DMS53 treated with DMSO at 0.1 percent for 48 hours (cell line): ENCODE measurements around the gene NECTIN4.
A peak's percentile ranks its signal among the peaks of the same experiment; 100 is the strongest.
"Not testable (repeated sequence)": the region's sequence is repeated elsewhere in the genome, so short reads cannot be mapped to it uniquely, and the experiment has no call there.

Source experiments
- DNase-seq: peaks from one replicate; lab custom pipeline; 2025; ENCODE audit not compliant: unreplicated experiment; lab: John Stamatoyannopoulos, UW

The NECTIN4 gene

DNA sequence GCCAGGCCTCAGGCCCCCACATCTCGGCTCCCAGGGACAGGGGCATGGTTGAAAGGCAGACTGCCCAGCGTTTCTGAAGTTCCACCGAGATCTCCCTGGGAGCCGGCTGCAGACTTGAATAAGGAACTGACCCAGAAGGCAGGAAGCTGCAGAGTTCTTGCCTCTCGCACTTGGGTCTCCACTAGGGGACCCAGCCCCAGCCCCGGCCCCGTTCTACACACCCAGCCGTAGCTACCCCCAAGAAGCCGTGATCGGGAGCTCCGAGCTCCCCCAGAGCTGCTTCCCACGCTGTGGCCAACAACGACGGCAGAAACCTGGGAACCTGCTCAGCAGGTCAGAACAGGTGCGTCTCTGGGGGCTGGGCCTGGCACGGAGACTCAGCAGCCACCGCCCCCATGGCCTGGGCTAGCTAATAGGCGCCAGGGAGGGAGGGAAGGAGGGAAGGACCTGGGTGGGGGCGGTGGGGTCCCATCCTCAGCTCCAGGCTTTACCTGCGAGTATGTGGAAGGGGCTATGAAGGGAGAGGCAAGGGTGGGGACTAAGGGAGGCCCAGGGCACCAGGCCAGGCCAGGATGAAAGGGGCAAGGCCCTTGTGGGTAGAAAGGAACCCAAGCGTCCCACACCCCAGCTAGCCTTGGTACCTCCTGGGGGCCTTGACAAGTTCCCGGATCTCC, at the start of gene NECTIN4:
Gene NECTIN4 (minus strand): TSS at position 308 of the 674 bp plus-strand sequence. CDS start 262 bp downstream, at position 46.
- DNase-seq: peak; percentile 44

GRCh38 chr1:161138431-161138830, 49.1 kb upstream of the NECTIN4 start:
- no peak for DNase-seq

DNA sequence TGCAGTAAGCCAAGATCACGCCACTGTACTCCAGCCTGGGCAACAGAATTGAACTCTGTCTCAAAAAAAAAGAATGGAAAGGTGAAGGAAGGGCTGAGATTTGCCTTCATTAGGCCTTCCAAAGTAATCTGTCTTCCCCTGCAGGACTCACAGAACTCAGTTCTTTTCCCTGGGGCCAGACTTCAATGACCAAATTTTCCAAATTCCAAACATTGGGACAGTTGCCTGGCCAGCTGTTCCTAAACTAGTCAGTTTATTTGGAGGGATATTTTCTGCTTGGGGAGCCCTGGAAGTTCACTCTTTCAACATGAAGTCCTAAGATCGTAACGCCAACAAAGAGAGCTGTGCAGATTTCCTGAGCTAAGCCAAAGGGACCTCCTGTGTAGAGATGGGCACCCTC, 48.5 kb upstream of the NECTIN4 start:
- no peak for DNase-seq

DNA sequence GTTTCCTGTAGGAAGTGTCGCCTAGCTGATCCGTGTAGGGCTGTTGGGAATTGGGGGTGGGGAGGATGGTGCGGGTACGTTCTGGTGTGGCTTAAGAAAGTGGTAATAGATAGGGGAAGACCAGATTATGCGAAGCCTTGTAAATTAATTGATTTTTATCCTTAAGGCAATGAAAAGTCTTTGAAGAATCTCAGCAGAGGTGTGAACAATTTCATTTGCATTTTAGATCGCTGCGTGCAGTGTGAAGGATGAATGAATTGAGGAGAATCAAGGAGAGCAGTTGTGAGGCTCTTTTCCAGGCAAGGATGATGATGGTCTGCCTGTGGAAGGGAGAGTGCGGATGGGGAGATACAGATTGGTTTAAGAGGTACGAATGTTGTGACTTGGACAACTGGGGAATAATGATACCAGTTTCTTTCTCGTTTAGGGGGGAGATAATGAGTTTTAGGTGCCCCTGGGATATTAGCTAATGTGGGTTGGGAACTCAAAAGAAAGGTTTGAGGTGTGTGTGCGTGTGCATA, 43.9 kb upstream of the NECTIN4 start:
- no peak for DNase-seq

DNA sequence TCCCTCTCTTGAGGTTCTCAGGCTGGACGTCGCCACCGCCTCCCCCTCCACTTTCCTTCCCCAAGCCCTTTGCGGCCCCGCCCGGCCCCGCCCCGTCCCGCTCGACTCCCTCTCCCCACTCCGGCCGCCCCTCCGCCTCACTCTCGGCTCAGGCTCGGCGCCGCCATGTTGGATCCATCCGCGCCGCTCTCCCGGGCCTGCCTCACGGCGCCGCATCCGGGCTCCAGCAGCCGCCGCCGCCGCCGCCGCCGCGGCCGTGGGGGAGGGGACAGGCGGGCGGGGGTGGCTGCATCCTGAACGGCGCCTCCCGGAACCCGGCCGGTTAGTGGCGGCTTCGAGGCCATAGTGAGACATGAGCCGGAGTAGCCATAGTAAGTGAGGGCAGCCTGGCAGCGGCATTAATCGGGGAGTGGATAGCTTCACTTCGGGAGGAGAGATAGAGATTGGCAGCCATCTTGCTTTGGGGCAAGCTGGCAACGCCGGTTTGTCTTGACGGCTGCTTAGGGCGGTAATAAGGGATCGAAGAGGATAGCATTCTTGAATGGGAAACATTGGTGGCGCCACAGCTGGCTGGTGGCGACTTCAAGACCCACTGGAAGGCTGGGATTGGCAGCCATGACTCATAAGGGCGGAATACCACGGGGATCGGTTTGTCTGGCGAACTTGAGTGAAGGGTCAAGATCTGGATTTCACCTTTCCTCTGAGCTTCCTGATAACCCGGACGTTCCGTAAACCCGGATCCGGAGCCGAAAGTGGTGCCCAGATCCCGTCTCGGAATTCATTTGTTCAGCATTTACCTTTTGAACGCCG, 43.3 kb upstream of the NECTIN4 start, which contains the start of gene DEDD:
Gene DEDD (minus strand): TSS at position 258 of the 810 bp plus-strand sequence. CDS start 8,205 bp downstream, outside the sequence.
- DNase-seq: peak; percentile 96

GRCh38 chr1:161131523-161132409, 42.4 kb upstream of the NECTIN4 start:
- no peak for DNase-seq

DNA sequence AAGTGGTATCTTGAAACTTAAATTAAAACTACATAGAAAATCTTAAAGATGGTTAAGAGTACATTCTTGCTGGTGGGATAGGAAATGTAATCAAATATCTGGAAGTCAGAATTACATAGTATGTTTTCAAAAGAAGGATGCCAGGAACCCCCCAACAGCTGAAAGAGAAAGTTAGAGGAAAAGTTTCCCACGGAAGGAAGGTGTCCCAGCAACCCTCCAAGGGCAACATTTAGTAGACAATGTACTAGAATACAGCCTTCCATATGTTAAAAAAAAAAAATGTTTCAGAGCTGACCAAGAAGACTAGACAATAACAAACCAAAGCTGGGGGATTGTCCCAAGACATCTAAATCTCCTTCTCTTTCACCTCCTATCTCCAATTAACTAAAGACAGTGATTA, 40.9 kb upstream of the NECTIN4 start:
- no peak for DNase-seq

GRCh38 chr1:161128591-161129420, 39.4 kb upstream of the NECTIN4 start:
- DNase-seq: no peak

DNA sequence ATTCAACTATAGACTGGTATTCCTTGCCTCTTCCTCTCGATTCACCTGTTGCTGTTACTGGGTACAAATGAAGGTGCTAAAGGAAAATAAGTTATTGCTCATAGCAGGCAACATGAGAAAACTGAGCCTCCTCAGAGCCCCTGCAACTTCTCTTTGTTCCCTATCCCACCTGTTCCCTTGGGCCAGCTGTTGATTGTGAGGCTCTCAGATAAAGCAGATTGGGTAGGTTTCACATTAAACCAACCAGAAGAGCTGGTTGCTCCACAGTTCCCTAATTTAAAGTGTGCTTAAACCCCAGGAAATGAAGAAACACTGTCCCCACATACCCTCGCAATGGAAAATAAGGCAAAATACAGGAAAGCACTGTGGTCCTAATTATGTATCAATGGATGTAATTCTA, 38.3 kb upstream of the NECTIN4 start:
- DNase-seq: no peak

- no peak for DNase-seq
Measured at GRCh38 chr1:161122967-161123366, 33.6 kb upstream of the NECTIN4 start.

DNA sequence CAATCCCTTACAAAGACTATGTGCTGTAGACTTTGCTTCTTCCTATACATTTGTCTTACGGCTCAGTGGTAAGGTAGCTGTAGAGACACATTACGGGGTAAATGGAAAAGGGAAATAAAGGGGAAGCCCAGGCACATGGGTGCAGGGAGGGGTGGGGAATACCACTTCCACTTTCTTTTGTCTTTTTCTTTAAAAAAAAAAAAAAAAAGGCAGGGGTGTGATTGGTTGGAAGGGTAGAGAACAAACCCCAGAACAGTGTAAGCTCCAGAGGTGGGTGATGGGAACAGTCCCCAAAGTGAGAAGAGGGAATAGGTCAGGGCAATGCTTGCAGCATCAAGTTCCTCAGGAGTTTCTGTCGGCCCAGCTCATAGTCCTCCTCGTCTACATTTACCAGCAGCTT, 32.5 kb upstream of the NECTIN4 start:
- DNase-seq: no peak

- no peak for DNase-seq
Measured at GRCh38 chr1:161121042-161121650, 31.8 kb upstream of the NECTIN4 start.

DNA sequence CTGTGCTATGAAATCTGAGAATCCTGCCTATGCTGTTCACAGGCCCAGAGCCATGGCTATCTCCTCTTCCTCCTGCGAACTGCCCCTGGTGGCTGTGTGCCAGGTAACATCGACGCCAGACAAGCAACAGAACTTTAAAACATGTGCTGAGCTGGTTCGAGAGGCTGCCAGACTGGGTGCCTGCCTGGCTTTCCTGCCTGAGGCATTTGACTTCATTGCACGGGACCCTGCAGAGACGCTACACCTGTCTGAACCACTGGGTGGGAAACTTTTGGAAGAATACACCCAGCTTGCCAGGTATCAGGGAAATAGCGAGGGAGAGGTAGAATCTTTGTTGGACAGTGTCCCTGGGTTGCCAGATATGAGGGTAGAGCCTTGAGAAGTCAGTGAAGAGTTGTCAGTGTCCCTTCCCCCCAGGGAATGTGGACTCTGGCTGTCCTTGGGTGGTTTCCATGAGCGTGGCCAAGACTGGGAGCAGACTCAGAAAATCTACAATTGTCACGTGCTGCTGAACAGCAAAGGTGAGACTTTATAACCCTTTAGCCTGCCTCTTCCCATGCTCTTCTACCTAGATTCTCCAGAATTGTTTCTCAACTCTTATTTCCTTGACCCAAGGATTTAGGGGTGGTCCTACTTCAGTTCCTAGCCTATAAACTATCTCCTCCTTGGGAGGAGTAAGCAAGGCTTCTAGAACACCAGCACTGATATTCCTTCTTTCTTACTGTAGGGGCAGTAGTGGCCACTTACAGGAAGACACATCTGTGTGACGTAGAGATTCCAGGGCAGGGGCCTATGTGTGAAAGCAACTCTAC, 29.9 kb upstream of the NECTIN4 start:
- DNase-seq: no peak

- DNase-seq: peak; percentile 46
Measured at GRCh38 chr1:161117759-161118581, 28.6 kb upstream of the NECTIN4 start, which contains the start of the genes NIT1 and PFDN2. Gene NIT1 (plus strand): TSS chr1:161118105. CDS start chr1:161118177, 72 bp downstream. Gene PFDN2 (minus strand): TSS chr1:161118037. CDS start chr1:161118026, 11 bp downstream.

GRCh38 chr1:161115961-161116360, 26.6 kb upstream of the NECTIN4 start:
- DNase-seq: not testable (repeated sequence)

- peak; percentile 19 for DNase-seq
Measured at GRCh38 chr1:161115132-161115711, 25.9 kb upstream of the NECTIN4 start.

- DNase-seq: no peak
Measured at GRCh38 chr1:161114556-161114955, 25.2 kb upstream of the NECTIN4 start.
